Hepatocyte (in vitro differentiated cells): Measurements from ENCODE around the gene MYBPH.

Experiments
- EZH2 ChIP-seq: fragments of 200-600 bp; sonication (generic); IDR thresholded peaks from 2 replicates; pipeline ENCODE4 v1.6.1; 2016; ENCODE audit warnings: antibody characterized with exemption, mild to moderate bottlenecking, borderline replicate concordance
- EZH2phosphoT487 ChIP-seq: fragments of 200-600 bp; sonication (generic); IDR thresholded peaks from one replicate; pipeline ENCODE4 v1.6.1; 2018; ENCODE audit warnings: antibody characterized with exemption, mild to moderate bottlenecking, low read depth, moderate library complexity; ENCODE audit not compliant: unreplicated experiment, severe bottlenecking
- TF ChIP-seq, protein P1 (sequence below): fragments of 200-600 bp; sonication (generic); IDR thresholded peaks from 2 replicates; pipeline ENCODE4 v1.5.1; 2016; ENCODE audit warnings: antibody characterized with exemption, mild to moderate bottlenecking; ENCODE audit not compliant: poor library complexity

DNA sequence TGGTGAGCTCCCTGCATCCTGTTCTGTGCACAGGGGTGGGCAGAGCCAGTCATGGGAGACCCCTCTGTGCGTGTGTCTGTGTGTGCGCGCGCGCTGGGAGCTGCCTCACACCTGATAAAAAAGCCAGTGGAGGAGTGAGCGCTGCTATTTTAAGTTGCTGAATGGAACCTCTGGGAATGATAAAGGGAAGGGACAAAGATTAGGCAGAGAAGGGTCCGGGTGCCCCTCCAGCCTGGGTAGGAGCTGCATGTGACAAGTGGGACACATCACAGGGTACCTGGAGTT is 47.3 kb downstream of the MYBPH start:
- TF ChIP-seq, protein P1, sequence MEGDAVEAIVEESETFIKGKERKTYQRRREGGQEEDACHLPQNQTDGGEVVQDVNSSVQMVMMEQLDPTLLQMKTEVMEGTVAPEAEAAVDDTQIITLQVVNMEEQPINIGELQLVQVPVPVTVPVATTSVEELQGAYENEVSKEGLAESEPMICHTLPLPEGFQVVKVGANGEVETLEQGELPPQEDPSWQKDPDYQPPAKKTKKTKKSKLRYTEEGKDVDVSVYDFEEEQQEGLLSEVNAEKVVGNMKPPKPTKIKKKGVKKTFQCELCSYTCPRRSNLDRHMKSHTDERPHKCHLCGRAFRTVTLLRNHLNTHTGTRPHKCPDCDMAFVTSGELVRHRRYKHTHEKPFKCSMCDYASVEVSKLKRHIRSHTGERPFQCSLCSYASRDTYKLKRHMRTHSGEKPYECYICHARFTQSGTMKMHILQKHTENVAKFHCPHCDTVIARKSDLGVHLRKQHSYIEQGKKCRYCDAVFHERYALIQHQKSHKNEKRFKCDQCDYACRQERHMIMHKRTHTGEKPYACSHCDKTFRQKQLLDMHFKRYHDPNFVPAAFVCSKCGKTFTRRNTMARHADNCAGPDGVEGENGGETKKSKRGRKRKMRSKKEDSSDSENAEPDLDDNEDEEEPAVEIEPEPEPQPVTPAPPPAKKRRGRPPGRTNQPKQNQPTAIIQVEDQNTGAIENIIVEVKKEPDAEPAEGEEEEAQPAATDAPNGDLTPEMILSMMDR = no peak
- TF ChIP-seq EZH2 (no peak), EZH2phosphoT487 (no peak)
